Fibroblast of skin of abdomen (primary cell): ENCODE measurements around the gene BTNL9. TPM values are rescaled to one million over a fixed set of nuclear protein-coding genes. Genes with fewer than 3 reads are reported as not detected.
"Not testable (repeated sequence)": the region's sequence is repeated elsewhere in the genome, so short reads cannot be mapped to it uniquely, and the experiment has no call there.

Experiments used
- DNase-seq: peaks from one replicate; pipeline ENCODE4 v3.0.0-alpha.2; 2013
- polyA plus RNA-seq, 2 experiments: library from polyadenylated mRNA; unstranded; fragments of 120-200 nt; gene quantifications; one replicate each; pipeline ENCODE4 v1.2.1, GENCODE V29; 2013; ENCODE audit not compliant: insufficient read length in 2 of 2

The BTNL9 gene
- not detected for polyA plus RNA-seq (2013, experiment 1 of 2; ENCODE audit: insufficient read length)
- polyA plus RNA-seq (2013, experiment 2 of 2; ENCODE audit: insufficient read length): 0.09 TPM

DNA sequence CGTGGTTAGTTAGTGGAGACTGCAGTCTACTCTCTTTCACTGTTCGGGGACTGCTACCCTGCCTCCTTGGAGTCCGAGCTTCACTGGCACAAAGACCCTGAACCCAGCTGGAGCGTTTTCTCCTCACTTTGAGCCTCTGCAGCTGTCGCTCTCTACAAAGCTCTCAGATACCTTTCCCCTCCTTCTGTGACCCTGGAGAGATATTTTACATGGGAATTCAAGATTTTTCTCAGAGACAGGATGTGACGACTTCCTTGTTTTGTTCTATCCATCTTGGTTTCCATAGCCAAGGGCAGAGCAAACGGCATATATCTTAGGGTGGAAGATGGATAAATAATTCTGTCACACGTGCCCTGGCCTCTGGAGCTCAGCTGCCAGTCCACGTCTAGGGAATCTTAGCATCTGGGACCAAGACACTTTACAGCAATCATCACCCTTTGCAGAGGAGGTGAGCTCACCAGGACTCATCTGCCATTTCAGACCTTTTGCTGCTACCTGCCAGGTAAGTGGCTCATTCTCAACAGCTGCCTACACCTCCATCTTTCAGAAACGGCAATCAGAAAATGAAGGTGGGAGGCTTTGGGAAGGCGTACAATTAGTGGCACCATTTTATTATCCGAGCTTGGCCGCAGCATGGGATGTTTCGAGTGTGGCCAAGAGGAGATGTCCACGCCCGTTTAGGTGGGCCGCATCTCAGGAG, at the start of gene BTNL9:
BTNL9 (plus strand) TSS at position 336 of the 700 bp plus-strand sequence. CDS start 5,224 bp downstream, outside the sequence.
- DNase-seq: no peak

DNA sequence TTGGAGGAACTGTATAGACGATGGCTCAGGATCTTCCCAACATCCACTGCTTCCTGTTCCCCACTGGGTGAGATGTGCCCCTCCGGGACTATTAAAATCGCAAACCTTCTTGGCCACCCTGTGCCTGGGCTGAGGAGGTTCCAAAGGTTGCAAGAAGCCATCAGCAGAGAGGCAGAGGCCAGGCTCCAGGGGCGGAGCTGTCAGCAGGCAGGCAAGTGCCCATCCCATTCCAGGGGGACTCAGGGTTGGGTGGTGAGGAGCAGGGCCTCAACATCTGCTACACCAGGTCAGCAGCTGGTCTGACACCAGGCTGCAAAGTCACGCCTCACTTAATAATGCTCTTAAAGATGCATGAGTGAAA, 49.2 kb upstream of the BTNL9 start:
- DNase-seq: no peak

DNA sequence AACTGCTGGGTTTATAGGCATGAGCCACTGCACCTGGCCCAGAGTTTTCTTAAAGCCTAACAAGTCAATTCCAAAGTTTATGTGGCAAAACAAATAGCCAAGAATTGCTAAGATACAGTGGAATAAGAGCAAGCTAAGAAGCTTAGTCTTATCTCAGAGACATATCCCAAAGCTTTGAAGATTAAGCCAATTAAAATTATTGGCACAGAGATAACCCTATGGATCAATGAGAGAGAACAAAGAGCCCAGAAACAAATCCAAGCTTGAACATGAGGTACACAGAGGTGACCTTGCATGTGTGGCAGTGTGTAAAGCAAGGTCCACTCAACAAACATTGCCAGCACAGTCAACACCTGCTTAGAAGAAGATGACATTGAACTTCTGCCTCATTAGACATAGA, 38.1 kb upstream of the BTNL9 start:
- DNase-seq: no peak

DNA sequence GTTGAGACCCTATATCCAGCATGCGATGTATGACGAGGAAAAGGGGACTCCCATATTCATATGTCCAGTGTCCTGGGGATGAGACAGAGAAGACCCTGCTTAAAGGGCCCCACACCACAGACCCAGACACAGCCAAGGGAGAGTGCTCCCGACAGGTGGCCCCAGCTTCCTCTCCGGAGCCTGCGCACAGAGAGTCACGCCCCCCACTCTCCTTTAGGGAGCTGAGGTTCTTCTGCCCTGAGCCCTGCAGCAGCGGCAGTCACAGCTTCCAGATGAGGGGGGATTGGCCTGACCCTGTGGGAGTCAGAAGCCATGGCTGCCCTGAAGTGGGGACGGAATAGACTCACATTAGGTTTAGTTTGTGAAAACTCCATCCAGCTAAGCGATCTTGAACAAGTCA, 34.3 kb upstream of the BTNL9 start:
- DNase-seq: no peak

DNA sequence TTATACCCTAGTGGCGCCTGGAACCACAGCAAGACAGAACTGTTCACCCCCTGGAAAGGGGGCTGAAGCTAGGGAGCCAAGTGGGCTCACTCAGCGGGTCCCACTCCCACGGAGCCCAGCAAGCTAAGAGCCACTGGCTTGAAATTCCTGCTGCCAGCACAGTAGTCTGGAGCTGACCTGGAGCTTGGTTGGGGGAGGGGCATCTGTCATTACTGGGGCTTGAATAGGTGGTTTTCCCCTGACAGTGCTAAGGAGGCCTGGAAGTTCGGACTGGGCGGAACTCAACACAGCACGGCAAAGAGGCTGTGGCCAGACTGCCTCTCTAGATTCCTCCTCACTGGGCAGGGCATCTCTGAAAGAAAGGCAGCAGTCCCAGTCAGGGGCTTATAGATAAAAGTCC, 31.9 kb upstream of the BTNL9 start:
- DNase-seq: no peak

DNA sequence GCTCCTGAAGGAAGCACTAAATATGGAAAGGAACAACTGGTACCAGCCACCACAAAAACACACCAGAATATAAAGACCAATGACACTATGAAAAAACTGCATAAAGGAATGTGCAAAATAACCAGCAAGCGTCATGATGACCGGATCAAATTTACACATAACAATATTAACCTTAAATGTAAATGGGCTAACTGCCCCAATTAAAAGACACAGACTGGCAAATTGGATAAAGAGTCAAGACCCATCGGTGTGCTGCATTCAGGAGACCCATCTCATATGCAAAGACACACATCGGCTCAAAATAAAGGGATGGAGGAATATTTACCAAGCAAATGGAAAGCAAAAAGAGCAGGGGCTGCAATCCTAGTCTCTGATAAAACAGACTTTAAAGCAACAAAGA, 30.0 kb upstream of the BTNL9 start:
- not testable (repeated sequence) for DNase-seq

DNA sequence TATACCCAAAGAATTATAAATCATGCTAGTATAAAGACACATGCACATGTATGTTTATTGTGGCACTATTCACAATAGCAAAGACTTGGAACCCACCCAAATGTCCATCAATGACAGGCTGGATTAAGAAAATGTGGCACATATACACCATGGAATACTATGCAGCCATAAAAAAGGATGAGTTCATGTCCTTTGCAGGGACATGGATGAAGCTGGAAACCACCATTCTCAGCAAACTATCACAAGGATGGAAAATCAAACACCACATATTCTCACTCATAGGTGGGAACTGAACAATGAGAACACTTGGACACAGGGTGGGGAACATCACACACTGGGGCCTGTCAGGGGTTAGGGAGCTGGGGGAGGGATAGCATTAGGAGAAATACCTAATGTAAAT, 25.4 kb upstream of the BTNL9 start:
- not testable (repeated sequence) for DNase-seq

DNA sequence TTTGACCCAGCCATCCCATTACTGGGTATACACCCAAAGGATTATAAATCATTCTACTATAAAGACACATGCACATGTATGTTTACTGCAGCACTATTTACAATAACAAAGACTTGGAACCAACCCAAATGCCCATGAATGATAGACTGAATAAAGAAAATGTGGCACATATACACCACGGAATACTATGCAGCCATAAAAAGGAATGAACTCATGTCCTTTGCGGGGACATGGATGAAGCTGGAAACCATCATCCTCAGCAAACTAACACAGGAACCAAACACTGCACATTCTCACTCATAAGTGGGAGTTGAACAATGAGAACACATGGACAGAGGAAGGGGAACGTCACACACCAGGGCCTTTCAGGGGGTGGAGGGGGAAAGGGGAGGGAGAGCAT, 22.6 kb upstream of the BTNL9 start:
- not testable (repeated sequence) for DNase-seq

DNA sequence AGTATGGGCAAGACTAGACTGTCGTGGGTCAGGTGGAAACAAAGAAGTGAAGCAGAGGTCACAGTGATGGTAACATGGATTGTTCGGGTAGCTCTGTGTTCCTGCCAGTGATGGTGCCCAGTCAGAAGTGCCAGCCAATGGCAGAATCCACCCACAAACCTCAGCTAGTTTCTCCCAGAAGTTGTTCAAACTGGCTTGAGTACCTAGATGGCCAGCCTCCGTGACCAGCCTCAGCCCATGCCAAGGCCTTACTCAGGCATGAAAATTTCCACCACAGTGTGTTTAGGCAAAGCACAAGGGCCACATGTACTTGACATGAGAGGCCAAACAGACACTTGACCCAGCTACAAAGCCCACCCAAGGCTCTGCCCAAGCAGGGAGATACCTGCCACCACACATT, 19.4 kb upstream of the BTNL9 start:
- DNase-seq: no peak

DNA sequence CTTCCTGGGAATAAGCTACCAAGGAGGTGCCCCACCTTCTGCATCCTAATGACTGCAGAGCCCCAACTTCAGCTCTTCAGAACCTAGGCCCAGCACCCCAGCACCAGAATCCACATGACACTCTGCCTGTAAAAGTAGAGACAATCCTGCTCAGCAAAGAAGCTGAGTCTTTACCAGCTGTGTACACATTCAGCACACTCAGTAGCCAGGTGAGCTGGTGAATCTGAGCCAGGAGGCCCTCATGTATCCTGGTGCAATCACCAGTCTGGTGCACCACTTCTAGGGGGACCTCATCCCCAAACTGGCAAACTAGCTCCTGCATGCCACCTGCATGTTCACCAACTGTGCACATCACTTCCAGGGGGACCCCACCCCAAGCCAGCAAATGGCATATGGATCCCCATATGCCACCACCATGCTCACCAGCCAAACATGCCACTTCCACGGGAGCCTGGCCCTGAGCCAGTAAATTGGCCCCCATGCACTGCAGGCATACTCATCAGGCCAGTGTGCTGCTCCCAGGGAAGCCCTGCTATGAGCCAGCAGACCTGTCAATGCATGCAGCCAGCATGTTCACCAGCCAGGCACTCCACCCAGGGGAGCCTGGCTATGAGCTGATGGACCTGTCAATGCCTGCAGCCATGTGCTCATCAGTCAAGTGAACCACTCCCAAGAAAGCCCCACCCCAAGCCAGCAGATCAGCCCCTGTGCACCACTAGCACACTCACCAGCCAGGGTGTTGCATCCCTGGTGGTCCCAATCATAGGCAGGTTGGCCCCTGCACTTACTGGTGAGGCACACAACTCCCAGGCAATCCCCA, 15.6 kb upstream of the BTNL9 start:
- DNase-seq: no peak

DNA sequence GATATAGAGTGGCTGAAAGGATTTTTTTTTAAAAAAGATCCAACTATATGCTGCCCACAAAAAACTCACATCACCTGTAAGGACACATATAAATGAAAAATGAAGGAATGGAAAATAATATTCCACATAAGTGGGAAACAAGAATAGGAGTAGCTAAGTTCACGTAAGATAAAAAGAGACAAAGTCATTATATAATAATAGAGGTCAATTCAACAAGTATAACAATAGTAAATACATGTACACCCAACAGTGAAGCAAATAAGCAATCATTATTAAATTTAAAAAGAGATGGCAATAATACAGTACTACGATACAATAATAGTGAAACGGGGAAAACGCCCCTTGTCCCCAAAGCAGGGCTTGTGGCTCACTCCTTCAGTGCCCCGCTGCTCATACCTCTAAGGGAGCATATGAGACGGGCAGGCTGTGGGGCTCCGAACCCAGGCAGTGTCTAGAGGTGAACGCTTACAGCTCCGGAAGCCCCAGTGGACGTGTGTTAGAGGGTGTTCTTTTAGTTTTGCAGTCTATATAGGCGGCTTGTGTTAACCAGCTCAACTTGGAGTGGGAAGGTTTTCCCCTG, 12.5 kb upstream of the BTNL9 start:
- DNase-seq: no peak

DNA sequence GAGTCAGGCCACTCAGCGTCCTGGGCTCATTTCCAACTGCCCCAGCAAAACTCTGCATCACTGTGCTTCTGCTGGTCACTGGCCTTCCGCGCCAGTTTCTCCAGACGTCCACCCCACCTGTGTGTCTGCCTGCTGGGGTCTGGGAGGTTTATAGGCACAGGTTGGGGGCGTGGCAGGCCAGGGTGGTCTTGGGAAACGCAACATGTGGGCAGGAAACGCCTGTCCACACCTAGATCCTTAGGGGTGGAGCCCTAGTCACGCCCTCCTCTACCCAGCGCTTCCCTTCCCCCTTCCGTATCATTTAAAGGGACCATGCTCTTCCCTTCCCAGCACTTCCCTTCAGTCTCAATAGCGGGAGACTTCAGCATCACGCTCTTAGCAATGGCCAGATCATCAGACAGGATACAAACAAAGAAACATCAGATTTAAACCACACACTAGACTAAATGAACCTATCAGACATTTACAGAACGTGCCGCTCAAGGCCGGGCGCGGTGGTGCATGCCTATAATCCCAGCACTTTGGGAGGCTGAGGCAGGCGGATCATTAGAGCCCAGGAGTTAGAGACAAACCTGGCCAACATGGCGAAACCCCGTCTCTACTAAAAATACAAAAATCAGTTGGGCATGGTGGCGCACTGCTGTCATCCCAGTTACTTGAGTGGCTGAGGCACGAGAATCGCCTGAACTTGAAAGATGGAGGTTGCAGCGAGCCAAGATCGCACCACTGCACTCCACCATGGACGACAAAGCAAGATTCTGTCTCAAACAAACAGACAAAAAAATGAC, 11.8 kb upstream of the BTNL9 start:
- no peak for DNase-seq

DNA sequence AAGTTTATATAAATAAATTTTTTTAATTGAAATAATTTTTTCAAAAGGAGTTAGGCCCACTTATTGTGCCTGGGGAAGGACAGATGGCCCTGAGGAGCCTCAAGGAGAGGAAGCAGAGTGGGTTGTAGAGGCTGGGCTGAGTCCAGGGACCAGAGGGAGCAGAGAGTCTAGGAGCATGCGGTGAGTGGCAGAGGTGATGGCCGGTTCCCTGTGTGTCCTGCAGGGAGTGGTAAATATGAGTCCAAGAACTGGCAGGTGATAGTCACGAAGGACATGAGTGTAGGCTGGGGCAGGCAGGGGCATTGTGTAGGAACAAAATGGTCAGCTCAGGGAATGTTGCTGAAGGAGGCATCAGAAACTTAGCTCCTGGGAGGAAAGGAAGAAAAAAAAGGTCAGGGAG, 8.3 kb upstream of the BTNL9 start:
- no peak for DNase-seq

DNA sequence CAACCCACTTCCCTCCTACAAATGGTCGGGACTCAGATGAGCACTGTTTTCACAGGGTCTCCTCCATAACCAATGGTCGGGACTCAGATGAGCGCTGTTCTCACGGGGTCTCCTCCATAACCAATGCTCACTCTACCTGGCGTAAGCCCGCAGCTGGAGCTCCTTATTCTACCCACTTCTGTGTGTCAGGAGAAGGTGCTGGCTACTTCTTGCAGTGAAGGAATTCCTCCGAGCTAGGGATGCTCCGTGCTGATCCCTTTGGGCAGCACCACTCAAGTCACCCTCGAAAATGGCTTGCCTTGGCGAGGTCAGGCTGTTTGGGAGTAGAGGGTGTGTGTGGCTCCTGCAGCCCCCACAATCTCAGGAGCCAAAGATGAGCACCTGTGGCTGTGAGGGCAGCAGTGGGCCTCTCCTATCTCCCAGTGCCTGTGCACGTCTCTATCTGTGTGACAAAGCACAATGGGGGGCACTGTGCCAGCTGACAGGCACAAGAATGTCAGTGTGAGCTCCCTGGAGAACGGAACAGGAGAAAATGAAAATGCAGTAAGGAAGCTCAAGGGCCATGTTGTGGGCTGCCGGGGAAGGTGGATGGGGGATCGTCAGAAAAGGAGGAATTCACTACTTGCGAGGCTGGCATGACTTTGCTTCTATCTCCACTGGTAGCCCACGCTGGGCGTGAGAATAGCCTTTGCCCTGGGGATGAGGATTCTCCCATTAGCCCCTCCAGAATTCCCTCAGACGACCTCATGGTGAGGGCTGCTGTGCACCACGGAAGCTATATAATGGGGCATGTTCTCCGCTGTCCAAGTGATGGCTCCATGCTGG, 3.9 kb upstream of the BTNL9 start:
- DNase-seq: no peak

DNA sequence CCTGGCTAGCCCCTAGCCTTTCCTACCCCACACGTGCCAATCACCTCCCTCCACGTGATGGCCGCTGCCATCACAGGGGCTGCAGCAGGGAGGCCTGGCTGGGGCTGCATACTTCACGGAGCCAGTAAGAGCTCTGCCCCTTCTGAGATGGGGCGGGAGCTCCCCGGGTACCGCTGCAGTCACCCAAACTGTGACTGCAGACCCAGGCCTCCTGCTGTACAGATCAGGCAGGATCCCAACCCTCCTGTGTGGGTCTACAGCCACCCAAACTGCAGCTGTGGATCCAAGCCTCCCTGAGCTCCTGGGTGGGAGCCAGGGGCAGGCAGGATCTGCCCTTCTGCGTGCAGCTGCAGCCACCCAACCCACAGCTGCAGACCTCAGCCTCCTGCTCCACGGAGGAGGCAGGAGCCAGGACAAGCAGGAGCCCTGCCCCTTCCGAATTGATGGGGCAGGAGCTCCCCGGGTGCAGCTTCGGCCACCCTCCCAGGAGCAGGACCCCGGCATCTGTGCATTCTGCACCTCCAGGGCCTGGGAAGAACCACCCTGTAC, 3.2 kb upstream of the BTNL9 start:
- DNase-seq: no peak

DNA sequence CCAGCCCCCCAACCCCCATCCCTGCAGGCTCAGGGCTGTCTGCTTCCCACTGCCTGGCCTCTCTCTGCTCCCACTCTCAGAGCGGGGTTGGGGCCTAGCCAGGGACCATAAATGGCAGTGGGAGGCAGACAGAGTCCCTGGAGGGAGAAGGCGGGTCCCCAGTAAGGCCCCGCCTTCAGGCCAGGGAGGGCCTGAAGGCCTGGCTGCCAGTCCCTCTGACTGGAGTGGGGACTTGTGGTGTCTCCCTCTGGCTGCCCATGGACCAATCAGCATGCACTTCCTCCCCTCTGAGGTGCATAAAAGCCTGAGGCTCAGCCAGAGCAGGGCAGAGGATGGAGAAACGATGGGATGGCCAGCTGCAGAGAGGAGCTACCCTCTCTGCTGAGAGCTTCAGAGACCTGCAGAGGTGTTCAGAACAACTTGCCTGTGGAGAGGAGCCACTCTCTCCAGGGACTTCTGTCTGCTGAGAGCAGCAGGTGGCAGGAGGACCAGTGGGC, 2.7 kb upstream of the BTNL9 start:
- no peak for DNase-seq

DNA sequence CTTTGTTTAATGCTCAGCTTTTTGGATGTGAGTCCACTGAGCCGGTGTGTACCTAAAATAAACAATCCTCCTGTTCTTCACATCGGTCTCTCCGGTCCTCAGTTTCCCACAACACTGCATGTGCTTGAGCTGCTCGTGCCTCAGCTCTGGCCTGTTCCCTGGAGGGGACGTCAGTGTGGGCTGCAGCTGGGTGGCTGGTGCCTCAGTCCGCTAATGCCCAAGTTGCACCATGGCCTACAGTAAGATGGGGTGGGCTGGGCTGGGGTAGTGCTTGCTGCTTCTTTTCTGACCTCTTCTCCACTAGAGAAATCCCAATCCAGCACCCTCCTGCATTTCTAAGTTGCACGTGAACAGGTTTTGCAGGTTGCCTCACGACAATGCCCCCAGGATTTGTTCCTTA, 595 bp upstream of the BTNL9 start:
- no peak for DNase-seq

DNA sequence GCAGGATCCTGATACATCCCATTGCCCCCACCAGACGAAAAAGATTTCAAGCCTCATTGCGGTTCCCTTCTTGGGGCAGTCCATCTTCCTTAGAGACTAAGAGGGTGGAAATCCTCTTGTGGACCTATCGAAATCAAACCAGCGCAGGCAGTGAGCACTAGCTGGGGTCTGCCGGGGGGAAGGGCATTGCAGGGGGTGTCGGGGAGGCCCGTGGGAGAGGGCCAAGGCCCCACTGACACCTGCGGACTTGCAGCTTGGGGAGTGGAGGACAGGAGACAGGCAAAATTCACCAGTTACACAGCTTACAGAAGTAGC, 522 bp downstream of the BTNL9 start:
- DNase-seq: no peak

DNA sequence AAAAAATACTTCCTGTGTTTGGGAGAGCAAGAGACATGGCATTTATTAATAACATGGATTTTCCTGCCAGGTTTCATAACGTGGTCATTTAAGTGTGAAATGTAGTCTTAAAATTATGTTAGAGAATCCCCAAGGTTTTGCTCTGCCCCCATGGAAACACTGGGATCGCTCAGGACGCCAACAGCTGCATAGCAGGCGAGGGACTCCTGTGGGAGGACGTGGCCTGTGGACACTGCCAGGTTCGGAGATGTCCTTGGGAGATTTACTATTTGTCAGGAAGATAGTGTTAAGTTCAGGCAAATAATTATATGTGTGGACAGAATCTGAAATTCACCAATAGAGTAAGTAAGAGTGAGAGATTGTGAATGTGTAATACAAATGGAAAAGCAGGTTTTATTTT, 977 bp downstream of the BTNL9 start:
- DNase-seq: no peak

DNA sequence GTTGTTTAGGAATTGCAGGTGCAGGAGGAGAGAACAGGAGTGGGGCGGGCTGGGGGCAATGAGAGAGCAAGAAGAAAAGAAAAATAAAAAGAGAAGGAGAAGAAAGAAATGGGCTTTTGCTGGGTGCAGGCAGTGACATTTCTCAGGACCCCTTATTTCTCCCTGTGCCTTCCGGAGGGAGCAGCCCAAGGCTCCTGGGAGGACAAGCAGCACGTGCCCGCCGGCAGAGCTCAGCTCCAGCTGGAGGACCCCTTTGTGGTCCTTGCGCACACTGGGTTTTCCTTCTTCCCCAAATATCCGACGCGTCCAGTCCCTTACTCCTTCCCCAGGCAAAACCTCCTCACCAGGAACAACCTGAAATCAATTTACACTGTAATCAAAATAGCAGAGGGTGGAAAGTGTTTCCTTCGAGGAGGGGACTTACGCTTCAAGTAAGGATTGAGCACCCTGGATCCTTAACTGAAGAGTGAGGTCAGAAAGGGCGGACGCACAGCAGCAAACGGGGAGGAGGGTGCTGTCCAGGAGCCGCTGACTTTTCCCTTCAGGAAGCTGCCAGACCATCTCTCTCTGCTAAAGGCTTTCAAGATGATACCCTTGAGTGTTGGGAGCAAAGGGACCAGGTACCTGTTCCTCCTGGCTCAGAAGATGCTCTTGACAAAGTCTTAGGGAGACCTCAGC, 2.1 kb downstream of the BTNL9 start:
- no peak for DNase-seq

DNA sequence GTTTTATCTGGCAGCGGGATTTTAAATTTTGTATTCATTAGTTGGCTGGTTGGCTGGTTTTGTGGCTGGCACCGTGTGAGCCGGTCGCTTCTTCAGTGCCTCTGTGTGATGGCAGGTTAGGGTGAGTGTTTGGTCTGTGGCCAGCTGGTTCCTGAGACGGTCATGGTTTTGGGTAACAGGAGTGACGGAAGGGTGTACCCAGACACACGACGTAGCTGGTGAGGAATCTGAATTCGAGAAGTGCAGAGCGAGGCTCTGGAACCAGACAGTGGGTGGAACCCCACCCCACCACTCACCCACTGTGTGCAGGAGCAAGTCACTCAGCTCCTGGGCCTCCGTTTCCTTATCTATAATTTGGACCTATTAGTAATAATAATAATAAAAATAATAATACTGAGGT, 2.7 kb downstream of the BTNL9 start:
- no peak for DNase-seq
